DMS53 (cell line): ENCODE results near the gene SPATA31D1.
"Not testable (repeated sequence)": the region's sequence is repeated elsewhere in the genome, so short reads cannot be mapped to it uniquely, and the experiment has no call there.

Experiments used
- DNase-seq: peaks from one replicate; lab custom pipeline; 2025; lab: John Stamatoyannopoulos, UW

Gene SPATA31D1

DNA sequence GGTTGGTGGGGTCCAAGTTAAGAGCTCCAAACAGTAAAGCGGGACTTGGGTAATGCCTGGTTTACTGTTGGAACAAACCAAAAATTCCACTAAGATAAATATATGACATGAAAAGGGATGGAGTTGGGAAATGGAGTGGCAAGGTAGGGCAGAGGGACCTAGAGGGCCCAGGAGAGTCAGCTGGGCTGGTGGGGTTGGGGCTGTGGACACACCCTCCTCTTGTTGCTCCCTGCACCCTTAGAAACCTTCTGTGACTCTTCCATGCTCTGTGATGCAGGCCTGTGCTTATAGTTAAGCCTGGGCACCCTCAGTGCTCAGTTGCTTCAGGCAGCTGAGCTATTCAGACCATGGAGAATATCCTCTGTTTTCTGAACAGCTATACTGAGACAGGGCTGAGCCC is at the start of gene SPATA31D1:
Gene SPATA31D1, plus strand, starts transcription at position 301 of the 400 bp plus-strand sequence. Its CDS starts 47 bp downstream, at position 348.
- not testable (repeated sequence) for DNase-seq

DNA sequence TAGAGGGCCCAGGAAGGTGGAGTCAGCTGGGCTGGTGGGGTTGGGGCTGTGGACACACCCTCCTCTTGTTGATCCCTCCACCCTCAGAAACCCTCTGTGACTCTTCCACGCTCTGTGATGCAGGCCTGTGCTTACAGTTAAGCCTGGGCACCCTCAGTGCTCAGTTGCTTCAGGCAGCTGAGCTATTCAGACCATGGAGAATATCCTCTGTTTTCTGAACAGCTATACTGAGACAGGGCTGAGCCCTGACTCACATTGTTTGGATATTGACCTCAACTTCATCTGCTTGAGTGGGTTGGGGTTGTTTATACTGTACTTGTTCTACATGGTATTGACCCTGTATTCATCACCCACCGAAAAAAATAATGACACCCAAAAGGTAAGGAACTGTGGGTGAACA is 45.2 kb upstream of the SPATA31D1 start, which contains the start of gene SPATA31D3:
Gene SPATA31D3, plus strand, starts transcription at position 108 of the 400 bp plus-strand sequence. Its CDS starts 86 bp downstream, at position 194.
- DNase-seq = not testable (repeated sequence)

DNA sequence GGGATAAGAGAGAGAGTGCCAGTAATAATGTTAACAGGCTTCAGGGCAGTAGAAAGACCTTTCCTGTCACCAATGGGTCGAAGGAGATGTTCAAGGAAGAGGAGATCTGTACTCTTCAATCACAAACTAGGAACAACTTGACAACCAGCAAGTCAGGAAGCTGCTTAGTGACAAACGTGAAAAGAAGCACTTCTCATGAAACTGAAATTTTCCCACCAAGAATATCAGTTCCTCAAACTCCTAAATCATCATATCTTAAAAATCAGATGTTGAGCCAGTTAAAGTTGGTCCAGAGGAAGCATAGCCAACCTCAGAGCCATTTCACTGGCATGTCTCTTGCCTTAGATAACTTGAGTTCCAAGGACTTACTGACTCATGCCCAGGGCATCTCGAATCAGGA is 39.9 kb upstream of the SPATA31D1 start:
- not testable (repeated sequence) for DNase-seq

DNA sequence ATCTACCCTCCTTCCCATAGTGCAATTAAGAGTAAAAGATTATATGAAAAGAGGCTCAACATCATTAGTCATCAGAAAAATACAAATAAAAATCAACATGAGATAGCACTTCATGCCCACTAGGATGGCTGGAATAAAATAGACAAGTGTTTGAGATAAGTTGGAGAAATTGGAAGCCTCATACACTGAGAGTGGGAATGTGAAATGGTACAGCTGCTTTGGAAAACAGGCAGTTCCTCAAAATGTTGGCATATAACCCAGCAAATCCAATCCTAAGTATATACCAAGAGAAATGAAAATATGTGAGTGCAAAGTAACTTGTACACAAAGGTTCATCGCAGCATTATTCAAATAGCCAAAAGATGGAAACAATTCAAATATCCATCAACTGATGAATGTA is 35.5 kb upstream of the SPATA31D1 start:
- no peak for DNase-seq

DNA sequence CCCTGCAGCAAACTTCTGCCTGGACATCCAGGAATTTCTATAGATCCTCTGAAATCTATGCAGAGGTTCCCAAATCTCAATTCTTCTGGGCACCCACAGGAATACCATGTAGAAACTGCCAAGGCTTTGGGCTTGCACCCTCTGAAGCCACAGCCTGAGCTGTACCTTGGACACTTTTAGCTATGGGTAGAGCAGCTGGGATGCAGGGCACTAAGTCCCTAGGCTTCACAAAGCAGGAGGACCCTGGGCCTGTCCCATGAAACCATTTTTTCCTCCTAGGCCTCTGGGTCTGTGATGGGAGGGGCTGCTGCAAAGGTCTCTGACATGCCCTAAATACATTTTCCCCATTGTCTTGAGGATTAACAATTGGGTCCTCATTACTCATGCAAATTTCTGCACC is 32.9 kb upstream of the SPATA31D1 start:
- DNase-seq = no peak

DNA sequence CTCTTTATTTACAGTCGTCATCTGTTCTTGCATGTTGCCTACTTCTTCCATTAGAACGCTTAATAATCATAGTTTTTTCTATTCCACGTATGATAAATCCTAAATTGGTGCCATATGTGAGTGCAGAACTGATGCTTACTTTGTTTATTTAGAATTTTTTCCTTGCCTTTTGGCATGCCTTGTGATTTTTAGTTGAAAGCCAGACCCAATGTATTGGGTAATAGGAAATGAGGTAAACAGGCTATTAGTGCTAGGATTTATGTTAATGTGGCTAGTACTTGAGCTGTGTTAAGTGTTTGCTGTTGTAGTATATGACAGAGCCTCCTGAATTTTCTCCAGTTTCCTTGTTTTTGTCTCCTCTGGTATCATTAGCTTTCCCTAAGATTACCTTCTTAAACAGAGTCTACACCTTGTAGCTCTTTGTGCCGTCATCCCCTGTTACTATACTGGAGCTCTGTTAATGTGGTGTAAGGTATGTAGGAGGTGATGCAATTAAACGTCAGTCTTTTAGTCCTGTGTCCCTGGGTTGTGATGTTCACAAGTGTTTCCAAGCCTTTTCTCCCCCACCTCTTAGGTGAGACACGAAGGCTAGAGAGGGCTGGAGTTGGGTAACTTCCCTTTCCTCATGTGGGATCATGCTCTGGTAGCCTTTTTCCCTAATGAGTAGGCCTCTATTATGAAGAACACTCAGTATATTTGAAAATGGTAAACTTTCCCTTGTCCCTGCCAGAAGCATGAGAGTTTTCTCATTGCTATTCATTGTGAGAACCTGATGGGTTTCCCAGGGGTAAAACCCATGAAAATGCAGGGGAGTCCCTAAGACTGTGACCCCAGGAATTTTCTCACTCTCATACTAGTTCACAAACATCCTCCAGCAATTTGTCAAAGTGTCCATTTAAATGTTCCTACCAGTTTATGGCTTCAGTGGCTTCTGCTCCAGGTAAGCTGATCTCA is 24.1 kb upstream of the SPATA31D1 start:
- no peak for DNase-seq

DNA sequence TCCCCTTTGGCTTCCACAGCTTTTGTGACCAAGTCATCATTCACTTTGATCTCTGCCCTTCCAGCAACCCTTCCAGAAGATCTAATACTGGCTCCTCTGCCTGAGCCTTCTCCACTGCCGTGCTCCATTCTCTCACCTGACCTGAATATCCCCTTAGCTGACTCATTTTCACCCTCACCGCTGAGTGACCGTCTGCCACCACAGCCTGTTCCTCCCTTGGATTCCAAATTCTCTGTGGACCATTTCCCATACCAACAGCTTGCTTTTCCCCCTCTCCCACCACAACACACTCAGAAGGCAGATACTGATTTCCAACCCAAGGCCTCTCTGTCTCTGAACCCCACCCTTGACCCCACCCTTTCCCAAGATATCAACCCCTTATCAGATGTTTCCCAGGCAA is 20.5 kb upstream of the SPATA31D1 start:
- DNase-seq = no peak

DNA sequence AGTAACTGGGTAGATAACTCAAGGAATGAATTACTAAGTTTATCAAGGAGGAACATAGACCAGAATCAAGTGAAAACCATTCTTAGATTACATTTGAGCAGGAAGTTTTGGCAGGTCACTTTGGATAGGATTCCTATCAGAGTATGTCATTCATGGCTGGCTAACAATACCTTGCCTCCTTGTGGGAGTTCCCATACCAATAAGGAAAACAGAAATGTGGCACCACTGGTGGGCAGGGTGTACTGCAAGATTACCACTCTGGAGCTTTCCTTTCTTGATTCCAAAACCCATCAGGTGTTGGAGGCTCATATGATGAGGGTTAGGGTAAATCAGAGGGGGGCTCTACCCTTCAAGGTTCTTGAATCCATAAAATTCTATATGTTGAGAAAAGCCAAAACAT is 18.6 kb upstream of the SPATA31D1 start:
- no peak for DNase-seq

DNA sequence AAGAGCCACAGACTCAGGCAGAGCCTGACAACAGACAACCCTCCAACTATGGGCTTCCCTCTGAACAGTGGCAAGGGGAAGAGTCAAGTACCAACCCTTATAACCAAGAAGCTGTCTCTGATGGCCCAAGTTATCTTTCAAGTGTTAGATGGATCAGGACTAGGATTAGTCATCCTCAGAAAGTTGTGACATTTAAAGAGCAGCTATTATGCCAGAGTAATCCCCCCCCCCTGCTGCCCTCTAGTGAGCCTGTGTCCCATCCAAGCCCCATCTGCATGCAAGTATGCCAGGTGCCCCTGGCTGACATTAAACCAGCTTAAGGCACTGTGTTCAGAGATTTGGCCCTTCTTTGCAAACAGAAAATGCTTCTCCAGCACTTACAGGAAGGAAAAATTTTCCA is 16.8 kb upstream of the SPATA31D1 start:
- DNase-seq = no peak

DNA sequence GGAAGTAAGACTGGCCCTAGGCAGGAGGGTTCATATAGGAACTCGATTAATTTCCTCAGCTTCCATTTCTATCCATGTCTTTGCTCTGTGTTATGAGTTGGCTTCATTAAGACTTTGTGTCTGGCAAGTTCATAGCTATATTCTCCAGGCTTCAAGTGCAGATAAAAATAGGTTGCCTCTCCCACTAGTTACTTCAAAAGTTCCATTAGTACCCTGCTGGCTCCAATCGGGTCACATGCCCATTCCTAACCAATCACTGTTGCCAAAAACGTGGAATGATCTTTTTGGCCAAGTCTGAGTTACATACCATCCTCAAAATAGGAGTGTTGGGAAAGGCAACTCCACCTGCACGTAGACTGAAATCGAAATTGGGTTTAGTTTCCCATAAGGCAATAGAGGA is 13.8 kb upstream of the SPATA31D1 start:
- no peak for DNase-seq

DNA sequence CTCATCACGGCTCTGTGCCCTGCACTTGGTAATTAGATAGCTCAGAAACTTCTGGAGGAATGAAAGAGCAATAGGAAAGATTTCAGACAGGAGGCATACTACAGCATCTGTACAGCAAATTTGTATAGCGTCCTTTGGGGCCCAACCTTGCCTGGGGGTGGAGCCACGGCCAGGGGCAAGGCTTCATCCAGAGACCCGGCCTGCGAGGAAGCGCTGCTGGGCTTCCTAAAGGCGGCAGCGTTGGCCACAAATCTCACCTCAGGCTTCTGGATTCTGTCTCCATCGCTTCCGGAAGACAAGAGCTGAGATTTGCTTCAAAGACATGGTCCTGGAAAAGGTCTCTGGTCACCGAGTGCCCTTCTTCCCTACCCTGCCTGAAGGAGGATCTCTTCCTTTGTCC is 12.2 kb upstream of the SPATA31D1 start:
- DNase-seq = no peak

DNA sequence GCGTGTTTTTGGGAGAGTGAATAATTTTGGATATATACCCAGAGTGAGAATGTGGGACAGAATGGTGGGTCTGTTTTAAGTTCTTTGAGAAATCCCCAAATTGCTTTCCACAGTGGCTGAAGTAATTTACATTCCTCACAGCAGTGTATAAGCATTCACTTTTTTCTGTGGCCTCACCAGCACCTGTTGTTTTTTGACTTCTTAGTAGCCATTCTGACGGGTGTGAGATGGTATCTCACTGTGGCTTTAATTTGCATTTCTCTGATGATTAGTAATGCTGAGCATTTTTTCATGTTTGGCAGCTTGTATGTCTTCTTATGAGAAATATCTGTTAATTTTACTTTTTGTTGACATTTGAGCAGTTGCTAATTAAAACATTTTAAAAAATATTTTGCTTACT is 9.4 kb upstream of the SPATA31D1 start:
- no peak for DNase-seq

DNA sequence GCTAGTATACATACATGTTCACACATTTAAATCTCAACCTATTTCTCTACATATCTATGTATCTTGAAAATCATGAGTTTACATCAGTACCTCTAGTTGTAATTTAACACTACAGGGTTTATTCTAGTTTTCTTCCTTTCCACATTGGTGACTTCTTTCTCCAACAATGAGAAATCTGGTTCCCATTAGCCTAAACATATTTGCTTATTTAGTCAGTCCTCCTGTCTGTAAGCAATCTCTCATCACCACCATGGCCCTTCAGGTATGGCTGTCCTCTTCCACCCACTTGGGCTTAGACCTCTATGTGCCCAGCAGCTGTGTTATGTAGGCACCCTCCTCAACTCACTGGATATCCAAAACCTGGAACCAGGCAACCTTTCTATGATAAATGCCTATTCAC is 8.0 kb upstream of the SPATA31D1 start:
- DNase-seq = no peak

DNA sequence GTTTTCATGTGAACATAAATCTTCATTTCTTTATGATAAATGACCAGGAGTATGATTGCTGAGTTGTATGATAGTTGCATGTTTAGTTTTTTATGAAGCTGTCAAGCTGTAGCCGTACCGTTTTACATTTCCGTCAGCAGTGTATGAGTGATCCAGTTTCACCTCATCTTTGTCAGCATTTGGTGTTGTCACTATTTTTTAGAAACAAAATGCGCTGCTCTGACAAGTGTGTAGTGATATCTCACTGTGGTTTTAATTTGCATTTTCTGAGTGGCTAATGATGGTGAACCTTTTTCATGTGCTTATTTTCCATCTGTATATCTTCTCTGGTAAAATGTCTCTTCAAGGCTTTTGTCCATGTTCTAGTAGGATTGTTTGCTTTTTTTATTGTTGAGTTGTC is 6.7 kb upstream of the SPATA31D1 start:
- no peak for DNase-seq

DNA sequence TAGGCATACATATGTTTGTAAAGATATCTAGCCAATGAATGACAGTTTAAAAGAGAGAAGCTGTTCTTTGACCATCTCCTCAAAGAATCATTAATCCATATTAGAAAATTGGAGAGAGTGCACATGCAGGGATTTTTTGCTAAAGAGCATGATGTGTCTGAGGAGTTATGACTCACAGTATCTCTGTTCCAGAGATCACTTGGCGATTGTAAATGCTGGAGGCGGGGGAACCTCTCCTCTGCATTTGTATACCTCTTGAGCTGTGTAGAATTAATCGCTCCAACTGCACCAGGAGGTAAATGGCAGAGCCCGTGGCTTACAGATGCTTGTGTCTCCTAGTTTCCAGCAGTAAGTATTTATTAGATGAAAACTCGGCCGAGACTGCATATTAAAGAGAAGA is 3.6 kb upstream of the SPATA31D1 start:
- DNase-seq = no peak

DNA sequence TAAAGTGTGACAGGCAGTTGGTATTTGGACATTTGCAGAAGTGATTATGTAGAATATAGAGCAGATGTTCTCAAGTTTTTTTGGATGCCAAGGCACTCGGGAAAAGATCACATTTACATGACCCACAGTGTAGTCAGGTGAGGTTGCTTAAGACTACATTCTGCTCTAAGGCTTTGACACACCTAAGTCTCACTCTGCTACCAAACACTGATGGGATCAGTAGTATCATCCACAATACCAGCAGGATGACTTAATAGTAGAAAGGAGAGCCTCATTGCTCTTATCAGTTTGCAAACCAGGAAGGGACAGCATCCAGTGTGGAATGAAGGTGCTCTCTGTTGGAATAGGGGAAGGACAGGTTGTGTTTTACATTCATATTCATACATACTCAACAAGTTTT is 2.5 kb upstream of the SPATA31D1 start:
- DNase-seq = no peak

DNA sequence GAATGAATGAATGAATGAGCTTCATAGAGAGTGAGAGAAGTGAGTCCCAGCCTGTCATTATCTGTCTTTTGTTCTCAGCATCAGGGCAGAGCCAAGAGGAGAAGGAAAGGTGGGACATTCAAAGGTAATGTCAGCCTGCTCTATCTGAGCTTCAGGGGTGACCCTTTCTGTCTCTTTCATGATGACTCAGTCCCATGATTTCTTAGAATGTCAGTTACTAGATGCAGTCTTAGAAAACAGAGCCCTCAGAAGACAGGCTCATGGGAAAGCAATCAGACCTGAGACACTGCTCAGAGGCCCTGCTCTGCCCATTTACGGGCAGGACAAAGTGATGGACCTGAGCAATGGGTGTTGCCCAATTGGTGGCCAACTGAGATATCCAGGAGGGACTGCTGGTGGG is 1.1 kb downstream of the SPATA31D1 start:
- DNase-seq = no peak

DNA sequence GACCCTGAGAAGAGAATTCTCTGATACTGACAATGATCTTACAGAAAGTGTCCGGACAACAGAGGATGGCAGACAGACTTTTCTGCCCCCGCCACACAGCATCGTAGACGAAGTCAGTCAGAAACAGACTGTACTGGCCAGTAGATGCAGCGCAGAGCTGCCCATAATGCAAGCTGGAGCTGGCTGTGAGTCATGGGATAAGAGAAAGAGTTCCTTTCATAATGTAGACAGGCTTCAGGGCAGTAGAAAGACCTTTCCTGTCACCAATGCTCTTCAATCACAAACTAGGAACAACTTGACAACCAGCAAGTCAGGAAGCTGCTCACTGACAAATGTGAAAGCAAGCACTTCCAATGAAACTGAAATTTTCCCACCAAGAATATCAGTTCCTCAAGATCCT is 5.1 kb downstream of the SPATA31D1 start:
- no peak for DNase-seq

DNA sequence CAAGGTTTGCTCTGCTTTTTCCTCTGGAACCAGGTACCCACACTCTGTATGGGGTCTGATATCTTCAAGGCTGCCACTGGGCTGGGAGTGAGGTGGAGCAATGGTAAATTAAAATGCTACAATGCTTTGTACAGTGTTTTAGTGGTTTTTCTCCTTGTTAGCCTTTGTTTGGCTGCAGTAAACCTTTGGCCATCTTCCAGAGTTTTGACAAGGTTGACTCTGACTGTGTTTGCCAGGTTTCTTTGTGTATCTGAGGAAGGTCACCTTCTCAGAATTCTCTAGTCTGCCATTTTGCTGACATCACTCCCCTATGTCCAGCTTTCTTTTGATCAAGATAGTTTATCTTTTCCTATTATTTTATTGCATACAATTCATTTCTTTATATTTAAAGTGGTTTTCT is 11.2 kb downstream of the SPATA31D1 start:
- DNase-seq = peak; percentile 16

DNA sequence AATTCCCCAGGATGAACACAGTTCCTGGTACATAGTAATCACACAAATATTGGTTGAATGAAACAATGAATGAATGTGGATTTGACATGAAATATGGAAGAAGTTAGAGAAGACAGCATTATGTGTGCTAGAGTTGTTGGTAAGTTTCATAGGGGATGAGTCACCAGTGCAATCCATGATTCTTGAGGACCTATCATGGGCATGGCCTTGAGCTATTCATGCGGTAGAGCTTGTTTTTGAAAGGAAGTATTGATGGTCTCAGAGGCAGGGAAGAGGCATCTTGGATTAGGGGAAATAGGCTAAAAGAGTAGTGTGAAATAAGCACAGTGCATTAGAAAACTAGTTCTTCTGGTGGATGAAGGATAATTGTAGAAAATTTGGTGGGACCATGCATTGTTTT is 22.1 kb downstream of the SPATA31D1 start:
- DNase-seq = no peak

DNA sequence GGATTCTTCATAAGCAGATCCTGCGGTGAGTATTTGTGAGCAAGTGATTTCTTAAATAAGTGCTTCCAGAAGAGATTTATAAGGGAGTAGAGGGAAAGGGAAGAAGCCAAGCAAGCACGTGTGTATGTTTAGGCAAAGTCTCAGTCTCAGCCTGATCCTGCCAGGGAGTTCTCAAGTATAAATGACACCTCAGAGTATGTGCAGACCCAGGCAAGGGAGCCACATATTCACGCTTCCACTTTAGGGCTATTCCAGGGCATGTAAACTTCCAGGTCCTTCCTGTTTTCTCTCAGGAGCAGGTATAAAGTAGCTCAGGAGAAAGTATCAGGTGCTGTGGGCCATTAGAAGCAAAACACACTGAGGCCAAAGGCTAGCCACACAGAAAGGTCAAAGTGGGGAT is 22.6 kb downstream of the SPATA31D1 start:
- DNase-seq = no peak

DNA sequence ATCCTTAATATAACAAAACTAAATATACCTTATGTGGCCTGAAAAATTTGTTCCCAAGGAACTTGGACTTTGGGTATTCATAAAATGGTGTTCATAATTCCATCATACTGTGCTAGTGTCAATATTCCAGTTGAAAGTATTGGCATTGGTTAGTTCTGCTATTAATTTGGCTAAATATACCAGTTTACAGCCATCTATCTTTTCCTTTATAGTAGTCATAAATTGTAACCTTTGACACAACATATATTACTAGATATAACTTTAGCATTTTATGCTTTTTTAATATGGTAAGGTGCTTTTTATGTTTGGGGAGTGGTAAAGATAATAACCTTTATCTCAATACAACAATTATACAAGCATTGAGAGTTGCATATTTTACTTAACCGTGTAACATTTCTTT is 23.7 kb downstream of the SPATA31D1 start:
- DNase-seq = no peak

DNA sequence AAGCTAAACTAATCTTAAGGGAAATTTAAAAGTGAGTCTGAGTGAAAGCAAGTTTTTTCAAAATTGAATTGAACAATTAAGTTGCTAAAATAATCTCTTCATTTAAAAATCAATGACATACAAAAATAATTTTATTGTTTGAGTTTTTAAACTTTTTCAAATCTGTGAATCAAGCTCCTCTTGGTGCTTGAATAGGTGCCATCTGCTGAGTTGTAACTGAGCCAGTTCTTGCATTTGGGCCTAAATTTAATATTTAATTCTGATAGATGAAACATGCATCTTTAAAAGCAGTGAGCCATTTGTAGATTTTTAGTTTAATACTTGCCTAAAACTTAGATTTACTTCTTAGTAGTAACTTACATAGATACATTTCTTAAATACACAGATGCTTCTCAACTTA is 31.8 kb downstream of the SPATA31D1 start:
- DNase-seq = no peak

DNA sequence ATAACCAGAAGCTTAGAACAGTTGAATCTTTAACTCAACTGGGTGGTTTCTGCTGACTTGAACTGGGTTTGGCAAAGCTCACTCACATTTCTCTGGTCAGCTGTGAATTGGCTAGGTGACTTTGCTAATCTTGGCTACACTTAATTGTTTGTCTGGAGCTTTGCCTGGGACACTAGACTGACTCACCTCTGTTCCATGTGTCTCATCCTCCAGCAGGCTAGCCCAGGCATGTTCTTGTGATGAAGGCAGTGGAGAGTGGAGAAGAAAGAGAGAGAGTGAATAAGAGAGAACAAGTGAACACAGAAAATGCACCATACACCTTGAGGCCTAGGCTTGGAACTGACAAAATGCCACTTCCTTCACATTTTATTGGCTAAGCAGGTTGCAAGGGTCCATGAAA is 32.6 kb downstream of the SPATA31D1 start:
- peak; percentile 18 for DNase-seq
